Activated CD8-positive, alpha-beta T cell treated with anti-CD3 and anti-CD28 coated beads for 36 hours (primary cell): ENCODE data around the gene CEP95. TPM values are rescaled to one million over a fixed set of nuclear protein-coding genes. Genes with fewer than 3 reads are reported as not detected.
"Not testable (repeated sequence)": the region's sequence is repeated elsewhere in the genome, so short reads cannot be mapped to it uniquely, and the experiment has no call there.

Experiments used
- ATAC-seq: fragments of 200-7000 bp; cut with Tn5 transposase; one replicate; pipeline ENCODE4 v1.10.0; 2021; ENCODE audit warnings: mild to moderate bottlenecking, moderate library complexity
- CTCF ChIA-PET: fragments of 350-600 bp; sonication (Branson Sonifier 250); formaldehyde crosslinking; loops from one replicate; lab custom pipeline; 2021; ENCODE audit warnings: antibody characterized with exemption; lab: Charles Lee
- POLR2A ChIA-PET: fragments of 350-600 bp; sonication (Branson Sonifier 250); formaldehyde crosslinking; loops from one replicate; lab custom pipeline; 2021; ENCODE audit warnings: antibody characterized with exemption; lab: Charles Lee
- DNase-seq: peaks from one replicate; pipeline ENCODE4 v3.0.0-alpha.2; 2020
- H3K27ac Mint-ChIP-seq: one replicate; pipeline ENCODE4 v1.8.0; 2021; ENCODE audit warnings: mild to moderate bottlenecking, mixed read lengths
- H3K27me3 Mint-ChIP-seq: one replicate; pipeline ENCODE4 v1.8.0; 2021; ENCODE audit warnings: mixed read lengths
- H3K36me3 Mint-ChIP-seq: one replicate; pipeline ENCODE4 v1.8.0; 2021; ENCODE audit warnings: low read depth, mixed read lengths
- H3K4me1 Mint-ChIP-seq: one replicate; pipeline ENCODE4 v1.8.0; 2021; ENCODE audit warnings: low read depth, mixed read lengths
- H3K4me3 Mint-ChIP-seq: one replicate; pipeline ENCODE4 v1.8.0; 2021; ENCODE audit warnings: mild to moderate bottlenecking, moderate library complexity, mixed read lengths
- H3K9me3 Mint-ChIP-seq: one replicate; pipeline ENCODE4 v1.8.0; 2021; ENCODE audit warnings: mixed read lengths
- intact Hi-C: fragments of 100-400 bp; cut with micrococcal nuclease; formaldehyde crosslinking; loops from one replicate; pipeline ENCODE4 v1.10.0; 2022
- total RNA-seq, 2 experiments: library from RNA; stranded (reverse); gene quantifications; one replicate each; pipeline ENCODE4 v1.2.3, GENCODE V29; 2021
- TF ChIP-seq, protein P1 (sequence below): fragments of 200-600 bp; IDR thresholded peaks from one replicate; pipeline ENCODE4 v1.8.0; 2022; ENCODE audit warnings: antibody characterized with exemption, mild to moderate bottlenecking

CEP95 gene
- total RNA-seq, 2 experiments from 2014 or later = 45.2 to 45.7 TPM

DNA sequence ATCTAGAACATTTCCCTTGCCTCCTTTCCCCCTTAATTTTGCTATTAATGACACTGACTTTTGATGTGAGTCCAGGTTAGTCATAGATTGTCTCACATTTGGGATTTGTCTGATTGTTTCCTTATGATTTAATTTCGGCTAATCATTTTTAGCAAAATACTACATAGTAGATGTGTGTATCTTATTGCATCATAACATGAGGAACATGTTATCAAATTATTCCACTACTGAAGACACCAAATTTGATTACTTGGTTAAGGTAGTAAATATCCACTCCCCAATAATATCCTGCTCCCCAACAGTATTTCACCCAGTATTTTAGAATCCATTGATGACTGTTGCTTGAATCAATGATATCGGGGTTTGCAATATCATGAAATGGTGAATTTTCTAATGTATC is 12.7 kb upstream of the CEP95 start:
- Mint-ChIP-seq H3K4me3 (peak overlapping the region; percentile 100), H3K27me3 (no peaks in the 10 kb centered on the region), H3K4me1 (peaks cover 38% of the 10 kb centered on the region), H3K9me3 (no peaks in the 10 kb centered on the region), H3K27ac (peak overlapping the region; percentile 37), H3K36me3 (peaks cover 68% of the 10 kb centered on the region)
- DNase-seq (no peak), ATAC-seq (no peak)
- TF ChIP-seq, protein P1, sequence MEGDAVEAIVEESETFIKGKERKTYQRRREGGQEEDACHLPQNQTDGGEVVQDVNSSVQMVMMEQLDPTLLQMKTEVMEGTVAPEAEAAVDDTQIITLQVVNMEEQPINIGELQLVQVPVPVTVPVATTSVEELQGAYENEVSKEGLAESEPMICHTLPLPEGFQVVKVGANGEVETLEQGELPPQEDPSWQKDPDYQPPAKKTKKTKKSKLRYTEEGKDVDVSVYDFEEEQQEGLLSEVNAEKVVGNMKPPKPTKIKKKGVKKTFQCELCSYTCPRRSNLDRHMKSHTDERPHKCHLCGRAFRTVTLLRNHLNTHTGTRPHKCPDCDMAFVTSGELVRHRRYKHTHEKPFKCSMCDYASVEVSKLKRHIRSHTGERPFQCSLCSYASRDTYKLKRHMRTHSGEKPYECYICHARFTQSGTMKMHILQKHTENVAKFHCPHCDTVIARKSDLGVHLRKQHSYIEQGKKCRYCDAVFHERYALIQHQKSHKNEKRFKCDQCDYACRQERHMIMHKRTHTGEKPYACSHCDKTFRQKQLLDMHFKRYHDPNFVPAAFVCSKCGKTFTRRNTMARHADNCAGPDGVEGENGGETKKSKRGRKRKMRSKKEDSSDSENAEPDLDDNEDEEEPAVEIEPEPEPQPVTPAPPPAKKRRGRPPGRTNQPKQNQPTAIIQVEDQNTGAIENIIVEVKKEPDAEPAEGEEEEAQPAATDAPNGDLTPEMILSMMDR = no peak
- ChIA-PET CTCF (interaction anchor here (4.8 to 7.0 kb wide), 3 partner anchors 12 to 155 kb away, joined by 32 to 56 read pairs (median 33); partner anchors contain the start of genes CEP95 and DDX5), POLR2A (interaction anchor here (5.2 kb wide), 1 partner anchor 12 kb away, joined by 143 read pairs; the partner anchor contains the start of genes CEP95 and DDX5)
- intact Hi-C loops = loop anchor here (5.0 kb wide), 1 partner anchor 72 kb away; no protein-coding TSS in a partner anchor

DNA sequence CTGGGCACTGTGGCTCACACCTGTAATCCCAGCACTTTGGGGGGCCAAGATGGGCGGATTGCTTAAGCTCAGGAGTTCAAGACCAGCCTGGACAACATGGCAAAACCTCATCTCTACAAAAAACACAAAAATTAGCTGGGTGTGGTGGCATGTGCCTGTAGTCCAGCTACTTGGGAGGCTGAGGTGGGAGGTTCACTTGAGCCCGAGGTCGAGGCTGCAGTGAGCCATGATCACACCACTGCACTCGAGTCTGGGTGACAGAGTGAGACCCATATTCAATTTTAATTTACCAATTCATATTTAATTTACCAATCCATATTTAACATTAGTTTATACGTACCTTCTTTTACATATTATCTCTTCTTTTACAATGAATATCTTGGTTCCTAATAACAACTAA is 11.5 kb upstream of the CEP95 start:
- H3K4me3 Mint-ChIP-seq = peak overlapping the region; percentile 100
- ATAC-seq, H3K27me3 Mint-ChIP-seq, DNase-seq, H3K9me3 Mint-ChIP-seq, intact Hi-C loops, H3K27ac Mint-ChIP-seq: not testable (repeated sequence)
- H3K36me3 Mint-ChIP-seq = peaks cover 75% of the 10 kb centered on the region
- CTCF ChIA-PET = interaction anchor here (4.8 to 7.0 kb wide), 3 partner anchors 10 to 154 kb away, joined by 32 to 56 read pairs (median 33); partner anchors contain the start of genes CEP95 and DDX5
- POLR2A ChIA-PET = interaction anchor here (5.2 kb wide), 1 partner anchor 11 kb away, joined by 143 read pairs; the partner anchor contains the start of genes CEP95 and DDX5
- peaks cover 45% of the 10 kb centered on the region for H3K4me1 Mint-ChIP-seq

DNA sequence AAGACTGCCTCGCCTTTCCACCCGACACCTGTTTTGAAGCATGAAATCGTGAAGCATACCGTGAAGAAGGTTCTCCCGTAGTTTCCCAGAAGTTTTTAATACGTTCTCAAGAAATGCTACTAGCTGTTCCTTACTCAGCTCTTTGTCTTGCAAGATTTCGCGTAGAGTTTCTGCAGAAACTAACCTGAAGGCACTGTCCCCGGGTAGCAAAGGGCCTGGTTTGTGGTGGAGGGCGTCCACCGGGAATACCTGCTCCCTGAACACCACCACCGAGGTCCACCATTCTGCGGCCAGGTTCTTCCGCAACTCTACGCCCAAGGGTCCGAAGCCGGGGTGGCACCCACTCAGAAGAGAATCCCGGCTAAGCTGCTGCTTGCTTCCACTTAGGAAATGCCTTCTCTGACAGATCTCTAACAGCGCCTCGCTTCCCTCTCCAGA is 10.4 kb upstream of the CEP95 start:
- POLR2A ChIA-PET = interaction anchor here (0.6 to 5.2 kb wide), 7 partner anchors 10 to 154 kb away, joined by 3 to 143 read pairs (median 11); partner anchors contain the start of genes CEP95 and DDX5
- no peak for ATAC-seq
- peaks cover 56% of the 10 kb centered on the region for H3K4me1 Mint-ChIP-seq
- no peak for DNase-seq
- TF ChIP-seq, protein P1 = no peak
- H3K36me3 Mint-ChIP-seq = peaks cover 77% of the 10 kb centered on the region
- peak overlapping the region; percentile 100 for H3K4me3 Mint-ChIP-seq
- H3K27me3 Mint-ChIP-seq = no peaks in the 10 kb centered on the region
- no peaks in the 10 kb centered on the region for H3K9me3 Mint-ChIP-seq
- CTCF ChIA-PET = interaction anchor here (0.6 to 7.0 kb wide), 8 partner anchors 9 to 153 kb away, joined by 3 to 56 read pairs (median 6); partner anchors contain the start of genes CEP95 and DDX5
- peak overlapping the region; percentile 97 for H3K27ac Mint-ChIP-seq
- intact Hi-C loops = no loop called here

DNA sequence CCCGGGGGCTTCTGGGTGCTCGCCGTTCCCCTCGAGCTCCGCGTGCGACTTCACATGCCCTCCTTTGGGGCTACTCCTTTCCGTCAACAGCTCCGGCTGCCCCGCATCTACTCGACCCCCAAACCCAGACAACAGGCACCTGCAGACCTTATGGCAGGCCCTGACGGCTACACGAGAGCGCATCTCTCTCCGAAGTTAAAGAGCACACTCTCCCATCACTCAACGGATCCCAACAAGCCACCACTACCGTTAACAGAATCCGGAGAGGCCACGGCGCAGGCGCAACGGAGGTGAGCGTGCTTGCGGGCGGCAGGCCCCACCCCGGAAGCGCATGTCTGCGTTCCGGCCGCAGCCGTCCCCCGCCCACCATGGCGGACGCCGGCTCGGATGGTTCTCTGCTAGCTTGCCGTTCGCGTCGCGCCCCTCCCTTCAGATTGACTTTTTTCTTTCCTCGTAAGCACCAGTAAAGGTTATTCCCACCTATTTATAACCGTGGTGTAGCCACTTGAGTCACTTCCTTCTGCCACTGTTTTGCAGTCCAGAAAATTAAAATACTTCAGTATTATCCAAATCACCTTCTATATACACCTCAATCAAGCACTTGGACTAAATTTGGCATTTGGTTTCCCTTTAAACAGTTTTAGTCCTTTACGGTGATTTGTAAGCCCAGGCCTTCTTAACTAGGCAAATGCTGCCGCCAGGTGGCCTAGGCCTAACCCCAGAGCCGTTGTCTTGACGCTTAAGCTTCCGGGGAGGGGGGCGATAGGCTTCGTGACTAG is 9.8 kb upstream of the CEP95 start, which contains the start of gene POLG2:
POLG2 (minus strand) TSS at position 269 of the 779 bp plus-strand sequence; CDS start at position 183, 86 bp downstream.
- TF ChIP-seq, protein P1 = peak; percentile 69
- Mint-ChIP-seq H3K4me3 (peak within 1 kb of the TSS; percentile 100), H3K9me3 (no peaks in the 10 kb centered on the region), H3K27me3 (no peaks in the 10 kb centered on the region), H3K36me3 (peaks cover 78% of the 10 kb centered on the region), H3K27ac (peak within 1 kb of the TSS; percentile 97), H3K4me1 (peaks cover 61% of the 10 kb centered on the region)
- intact Hi-C loops = no loop called here
- ATAC-seq = peak; percentile 83
- CTCF ChIA-PET = interaction anchor here (0.6 to 7.0 kb wide), 9 partner anchors 9 to 158 kb away, joined by 3 to 56 read pairs (median 3); partner anchors contain the start of genes CEP95 and DDX5
- POLR2A ChIA-PET = interaction anchor here (0.6 to 5.2 kb wide), 11 partner anchors 9 to 349 kb away, joined by 3 to 143 read pairs (median 5); partner anchors contain the start of genes CEP95 and DDX5
- peak; percentile 97 for DNase-seq

DNA sequence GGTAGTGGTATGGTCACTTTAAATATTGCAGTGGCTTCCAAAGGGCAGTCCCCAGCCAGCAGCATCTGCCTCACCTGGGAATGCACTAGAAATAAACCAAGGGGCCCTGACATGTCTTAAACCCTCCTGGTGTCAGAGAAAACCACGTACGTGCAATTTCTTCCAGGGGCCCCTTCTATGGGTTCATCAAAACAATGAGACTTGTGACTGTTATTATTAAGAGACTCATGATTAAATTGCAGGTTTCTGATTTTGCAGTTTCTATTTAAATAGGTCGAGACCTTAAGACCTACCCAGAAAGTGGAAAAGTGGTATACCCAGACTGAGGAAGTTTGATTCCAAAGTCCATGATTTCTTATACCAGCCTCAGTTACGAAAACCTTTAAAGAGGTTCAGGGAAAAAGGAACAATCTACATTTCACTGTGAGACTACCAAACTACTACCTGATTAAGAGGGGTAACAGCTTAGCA is 9.2 kb upstream of the CEP95 start:
- no peaks in the 10 kb centered on the region for H3K27me3 Mint-ChIP-seq
- peaks cover 80% of the 10 kb centered on the region for H3K36me3 Mint-ChIP-seq
- H3K4me3 Mint-ChIP-seq = peak overlapping the region; percentile 100
- H3K9me3 Mint-ChIP-seq = no peaks in the 10 kb centered on the region
- peak overlapping the region; percentile 97 for H3K27ac Mint-ChIP-seq
- TF ChIP-seq, protein P1 = no peak
- H3K4me1 Mint-ChIP-seq = peaks cover 63% of the 10 kb centered on the region
- ChIA-PET CTCF (interaction anchor here (1.3 to 7.0 kb wide), 6 partner anchors 8 to 158 kb away, joined by 3 to 56 read pairs (median 9); partner anchors contain the start of genes CEP95 and DDX5), POLR2A (interaction anchor here (0.8 to 5.2 kb wide), 9 partner anchors 8 to 350 kb away, joined by 3 to 143 read pairs (median 11); partner anchors contain the start of genes CEP95 and DDX5)
- intact Hi-C loops = no loop called here
- ATAC-seq (no peak), DNase-seq (no peak)
